Measurements from ENCODE around the gene BCL2.

DNA sequence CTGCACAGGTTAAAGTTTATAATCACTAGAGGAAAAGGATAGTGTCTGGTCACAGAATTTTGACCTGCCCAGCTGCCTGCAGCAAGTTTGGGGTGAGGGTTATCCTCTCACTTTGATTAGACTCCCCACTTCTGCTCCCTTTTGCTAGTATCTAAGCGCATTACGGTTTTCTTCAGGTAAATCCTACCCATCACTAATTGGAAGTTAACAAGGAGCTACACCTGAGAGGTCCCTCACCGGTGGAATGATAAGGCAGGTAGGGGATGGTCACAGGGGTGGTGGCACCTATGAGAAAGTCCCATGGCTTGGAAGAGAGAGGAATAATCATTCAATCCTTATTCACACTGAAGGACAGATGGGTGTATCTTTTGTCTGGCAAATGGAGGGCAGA, 7.6 kb downstream of the BCL2 start:
- TF ChIP-seq, protein P1, sequence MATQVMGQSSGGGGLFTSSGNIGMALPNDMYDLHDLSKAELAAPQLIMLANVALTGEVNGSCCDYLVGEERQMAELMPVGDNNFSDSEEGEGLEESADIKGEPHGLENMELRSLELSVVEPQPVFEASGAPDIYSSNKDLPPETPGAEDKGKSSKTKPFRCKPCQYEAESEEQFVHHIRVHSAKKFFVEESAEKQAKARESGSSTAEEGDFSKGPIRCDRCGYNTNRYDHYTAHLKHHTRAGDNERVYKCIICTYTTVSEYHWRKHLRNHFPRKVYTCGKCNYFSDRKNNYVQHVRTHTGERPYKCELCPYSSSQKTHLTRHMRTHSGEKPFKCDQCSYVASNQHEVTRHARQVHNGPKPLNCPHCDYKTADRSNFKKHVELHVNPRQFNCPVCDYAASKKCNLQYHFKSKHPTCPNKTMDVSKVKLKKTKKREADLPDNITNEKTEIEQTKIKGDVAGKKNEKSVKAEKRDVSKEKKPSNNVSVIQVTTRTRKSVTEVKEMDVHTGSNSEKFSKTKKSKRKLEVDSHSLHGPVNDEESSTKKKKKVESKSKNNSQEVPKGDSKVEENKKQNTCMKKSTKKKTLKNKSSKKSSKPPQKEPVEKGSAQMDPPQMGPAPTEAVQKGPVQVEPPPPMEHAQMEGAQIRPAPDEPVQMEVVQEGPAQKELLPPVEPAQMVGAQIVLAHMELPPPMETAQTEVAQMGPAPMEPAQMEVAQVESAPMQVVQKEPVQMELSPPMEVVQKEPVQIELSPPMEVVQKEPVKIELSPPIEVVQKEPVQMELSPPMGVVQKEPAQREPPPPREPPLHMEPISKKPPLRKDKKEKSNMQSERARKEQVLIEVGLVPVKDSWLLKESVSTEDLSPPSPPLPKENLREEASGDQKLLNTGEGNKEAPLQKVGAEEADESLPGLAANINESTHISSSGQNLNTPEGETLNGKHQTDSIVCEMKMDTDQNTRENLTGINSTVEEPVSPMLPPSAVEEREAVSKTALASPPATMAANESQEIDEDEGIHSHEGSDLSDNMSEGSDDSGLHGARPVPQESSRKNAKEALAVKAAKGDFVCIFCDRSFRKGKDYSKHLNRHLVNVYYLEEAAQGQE (IDR thresholded peaks at IDR 0.05; ENCODE audit: borderline replicate concordance), result no peak
- TF ChIP-seq, protein P1 (CRISPR knock-in tag; IDR thresholded peaks at IDR 0.05; ENCODE audit: low read depth), result no peak
- TF ChIP-seq ATF7 (IDR thresholded peaks at IDR 0.05), result no peak
- no peak for TF ChIP-seq SIN3A (IDR thresholded peaks at IDR 0.05; ENCODE audit: borderline replicate concordance in 2 of 2, control insufficient read depth in 1 of 2, low read depth in 2 of 2, low read length in 2 of 2)
- no peak for TF ChIP-seq TSC22D4 (tag; IDR thresholded peaks at IDR 0.05)
- no peak for TF ChIP-seq CBFB (CRISPR knock-in tag; IDR thresholded peaks at IDR 0.05)
- TF ChIP-seq, protein P2, sequence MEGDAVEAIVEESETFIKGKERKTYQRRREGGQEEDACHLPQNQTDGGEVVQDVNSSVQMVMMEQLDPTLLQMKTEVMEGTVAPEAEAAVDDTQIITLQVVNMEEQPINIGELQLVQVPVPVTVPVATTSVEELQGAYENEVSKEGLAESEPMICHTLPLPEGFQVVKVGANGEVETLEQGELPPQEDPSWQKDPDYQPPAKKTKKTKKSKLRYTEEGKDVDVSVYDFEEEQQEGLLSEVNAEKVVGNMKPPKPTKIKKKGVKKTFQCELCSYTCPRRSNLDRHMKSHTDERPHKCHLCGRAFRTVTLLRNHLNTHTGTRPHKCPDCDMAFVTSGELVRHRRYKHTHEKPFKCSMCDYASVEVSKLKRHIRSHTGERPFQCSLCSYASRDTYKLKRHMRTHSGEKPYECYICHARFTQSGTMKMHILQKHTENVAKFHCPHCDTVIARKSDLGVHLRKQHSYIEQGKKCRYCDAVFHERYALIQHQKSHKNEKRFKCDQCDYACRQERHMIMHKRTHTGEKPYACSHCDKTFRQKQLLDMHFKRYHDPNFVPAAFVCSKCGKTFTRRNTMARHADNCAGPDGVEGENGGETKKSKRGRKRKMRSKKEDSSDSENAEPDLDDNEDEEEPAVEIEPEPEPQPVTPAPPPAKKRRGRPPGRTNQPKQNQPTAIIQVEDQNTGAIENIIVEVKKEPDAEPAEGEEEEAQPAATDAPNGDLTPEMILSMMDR (IDR thresholded peaks at IDR 0.05 in 2 of 3, conservative IDR thresholded peaks at IDR 0.05 in 1 of 3; ENCODE audit: insufficient read depth in 2 of 3, low read depth in 1 of 3, low read length in 3 of 3), result no peak
- TF ChIP-seq FOXA3 (CRISPR knock-in tag; conservative IDR thresholded peaks at IDR 0.05 in 1 of 2, IDR thresholded peaks at IDR 0.05 in 1 of 2), result no peak
- TF ChIP-seq NBN (IDR thresholded peaks at IDR 0.05; ENCODE audit: low read depth), result no peak
- TF ChIP-seq, protein P3, sequence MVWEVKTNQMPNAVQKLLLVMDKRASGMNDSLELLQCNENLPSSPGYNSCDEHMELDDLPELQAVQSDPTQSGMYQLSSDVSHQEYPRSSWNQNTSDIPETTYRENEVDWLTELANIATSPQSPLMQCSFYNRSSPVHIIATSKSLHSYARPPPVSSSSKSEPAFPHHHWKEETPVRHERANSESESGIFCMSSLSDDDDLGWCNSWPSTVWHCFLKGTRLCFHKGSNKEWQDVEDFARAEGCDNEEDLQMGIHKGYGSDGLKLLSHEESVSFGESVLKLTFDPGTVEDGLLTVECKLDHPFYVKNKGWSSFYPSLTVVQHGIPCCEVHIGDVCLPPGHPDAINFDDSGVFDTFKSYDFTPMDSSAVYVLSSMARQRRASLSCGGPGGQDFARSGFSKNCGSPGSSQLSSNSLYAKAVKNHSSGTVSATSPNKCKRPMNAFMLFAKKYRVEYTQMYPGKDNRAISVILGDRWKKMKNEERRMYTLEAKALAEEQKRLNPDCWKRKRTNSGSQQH (CRISPR knock-in tag; IDR thresholded peaks at IDR 0.05), result no peak
- TF ChIP-seq ESRRA (IDR thresholded peaks at IDR 0.05; ENCODE audit: borderline replicate concordance, low read depth), result no peak
- no peak for TF ChIP-seq POU5F1 (IDR thresholded peaks at IDR 0.05; ENCODE audit: borderline replicate concordance, low read depth, low read length, partially characterized antibody)

Measured in K562 (cell line).